HAP-1 (cell line): ENCODE results near the gene SV2B.
A peak's percentile ranks its signal among the peaks of the same experiment; 100 is the strongest.

ENCODE experiments used
- DNase-seq, 2 experiments: peaks; one replicate each; pipeline ENCODE4 v3.0.0-alpha.2; 2016 to 2020; ENCODE audit warnings: low spot score in 2 of 2
- H3K27me3 ChIP-seq: fragments of 250-450 bp; sonication (Bioruptor Pico); 2 replicates; pipeline ENCODE4 v1.5.1; 2020; ENCODE audit warnings: low read depth, mild to moderate bottlenecking, moderate library complexity
- H3K36me3 ChIP-seq: fragments of 250-450 bp; sonication (Bioruptor Pico); replicated peaks from 2 replicates; pipeline ENCODE4 v1.5.1; 2020; ENCODE audit warnings: mild to moderate bottlenecking
- H3K4me1 ChIP-seq: fragments of 250-450 bp; sonication (Bioruptor Pico); 2 replicates; pipeline ENCODE4 v1.5.1; 2020; ENCODE audit warnings: mild to moderate bottlenecking
- H3K4me3 ChIP-seq: fragments of 250-450 bp; sonication (Bioruptor Pico); 2 replicates; pipeline ENCODE4 v1.5.1; 2020; ENCODE audit warnings: mild to moderate bottlenecking, moderate library complexity
- H3K9me3 ChIP-seq: fragments of 250-450 bp; sonication (Bioruptor Pico); 2 replicates; pipeline ENCODE4 v1.5.1; 2020; ENCODE audit warnings: mild to moderate bottlenecking, moderate library complexity
- in situ Hi-C: fragments of 300-500 bp; cut with MboI; formaldehyde crosslinking; loops from 3 replicates; pipeline ENCODE4 v1.14.3; 2020; ENCODE audit warnings: low sequenced_read_pairs, inconsistent platforms, mixed read lengths

The SV2B gene

DNA sequence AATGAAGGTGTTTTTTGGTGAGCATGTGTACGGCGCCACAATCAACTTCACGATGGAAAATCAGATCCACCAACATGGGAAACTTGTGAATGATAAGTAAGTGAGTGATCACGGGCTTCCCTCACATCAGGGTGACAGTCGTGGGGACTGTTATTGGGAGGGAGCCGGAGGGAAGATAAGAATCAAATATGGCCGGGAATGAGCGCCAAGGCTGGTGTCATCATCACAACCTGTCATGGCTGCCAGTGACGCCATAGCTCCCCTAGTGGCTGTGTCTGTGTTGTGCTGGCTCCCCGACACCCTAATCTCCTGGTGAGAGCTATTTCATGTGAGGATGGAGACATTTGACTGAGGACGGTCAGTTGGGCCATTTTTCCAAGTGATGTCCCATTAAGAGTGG lies 168.5 kb downstream of the SV2B start:
- Histone ChIP-seq H3K9me3 (no peaks in the 10 kb centered on the region), H3K27me3 (peaks cover 14% of the 10 kb centered on the region), H3K36me3 (no peaks in the 10 kb centered on the region), H3K4me1 (no peaks in the 10 kb centered on the region), H3K4me3 (no peak overlapping the region)
- DNase-seq, result peak in 1 of 2 experiments; percentile 40
- in situ Hi-C loops, result no loop called here

DNA sequence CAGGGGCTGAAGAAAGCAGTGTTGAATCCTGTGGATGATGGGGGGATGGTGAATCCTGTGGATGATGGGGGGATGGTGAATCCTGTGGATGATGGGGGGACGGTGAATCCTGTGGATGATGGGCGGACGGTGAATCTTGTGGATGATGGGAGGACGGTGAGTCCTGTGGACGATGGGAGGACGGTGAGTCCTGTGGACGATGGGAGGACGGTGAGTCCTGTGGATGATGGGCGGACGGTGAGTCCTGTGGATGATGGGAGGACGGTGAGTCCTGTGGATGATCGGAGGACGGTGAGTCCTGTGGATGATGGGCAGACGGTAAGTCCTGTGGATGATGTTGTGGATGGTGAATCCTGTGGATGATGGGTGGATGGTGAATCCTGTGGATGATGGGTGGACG lies 170.7 kb downstream of the SV2B start:
- H3K9me3 ChIP-seq, result no peaks in the 10 kb centered on the region
- no peaks in the 10 kb centered on the region; the same call in 1 of the 2 replicates for H3K27me3 ChIP-seq
- in situ Hi-C loops, result no loop called here
- DNase-seq, result no peak
- H3K36me3 ChIP-seq, result no peaks in the 10 kb centered on the region
- H3K4me3 ChIP-seq, result no peak overlapping the region
- no peaks in the 10 kb centered on the region for H3K4me1 ChIP-seq

DNA sequence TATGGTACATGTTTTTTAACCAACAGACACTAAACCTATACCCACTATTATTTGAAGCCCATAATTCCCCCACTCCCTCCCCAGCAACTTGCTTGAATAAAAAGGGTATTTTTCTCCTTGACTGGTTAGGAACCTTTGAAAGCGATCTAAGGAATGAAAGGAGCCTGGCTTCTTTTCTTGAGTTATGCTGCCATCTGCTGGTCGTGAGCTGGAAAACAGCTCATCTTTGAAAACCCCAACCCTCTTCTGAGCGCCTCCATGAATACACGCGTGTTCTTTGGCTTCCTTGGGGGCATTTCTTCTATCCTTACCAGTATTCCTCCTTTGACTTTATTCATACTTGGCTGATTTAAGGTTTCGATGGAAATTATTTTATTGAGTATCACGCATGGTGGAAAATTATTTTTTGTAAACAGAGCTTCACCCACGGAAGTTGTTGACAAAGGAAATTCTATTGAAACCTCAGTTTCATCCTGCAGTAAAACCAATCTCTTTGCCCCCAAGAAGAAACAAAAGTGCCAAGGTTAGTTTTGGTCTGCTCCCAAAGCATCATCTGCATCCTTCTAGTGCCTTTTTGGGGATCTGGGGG lies 171.6 kb downstream of the SV2B start:
- in situ Hi-C loops, result no loop called here
- Histone ChIP-seq H3K36me3 (no peaks in the 10 kb centered on the region), H3K4me1 (no peaks in the 10 kb centered on the region), H3K27me3 (no peaks in the 10 kb centered on the region; the same call in 1 of the 2 replicates), H3K9me3 (no peaks in the 10 kb centered on the region), H3K4me3 (no peak overlapping the region)
- peak; percentile 58 to 68 for DNase-seq

GRCh38 chr15:91275844-91276243 lies 175.8 kb downstream of the SV2B start:
- no peaks in the 10 kb centered on the region for H3K9me3 ChIP-seq
- H3K4me3 ChIP-seq, result no peak overlapping the region
- DNase-seq, result no peak
- no peaks in the 10 kb centered on the region for H3K4me1 ChIP-seq
- no peaks in the 10 kb centered on the region for H3K27me3 ChIP-seq
- H3K36me3 ChIP-seq, result no peaks in the 10 kb centered on the region
- in situ Hi-C loops, result no loop called here

DNA sequence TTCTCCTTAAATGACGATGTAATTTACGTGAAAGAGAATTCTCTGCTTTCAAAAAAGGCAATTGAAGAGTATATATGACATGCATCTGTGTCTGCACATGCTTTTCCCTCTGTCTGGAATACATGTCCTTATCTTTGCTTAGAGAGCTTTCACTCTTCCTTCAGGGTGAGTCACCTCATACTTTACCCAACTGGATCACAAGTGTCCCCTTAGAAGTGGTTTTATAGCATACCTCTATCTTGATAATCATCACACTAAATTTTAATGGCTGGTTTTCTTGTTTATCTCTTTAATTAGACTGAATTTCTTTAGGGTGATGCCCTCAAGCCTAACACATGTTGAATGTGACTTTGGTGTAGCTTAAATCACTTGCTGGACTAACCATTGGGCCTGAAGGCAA lies 178.9 kb downstream of the SV2B start:
- in situ Hi-C loops, result no loop called here

GRCh38 chr15:91279486-91279885 lies 179.4 kb downstream of the SV2B start:
- in situ Hi-C loops, result no loop called here
- Histone ChIP-seq H3K9me3 (no peaks in the 10 kb centered on the region), H3K36me3 (no peaks in the 10 kb centered on the region), H3K4me1 (no peaks in the 10 kb centered on the region), H3K27me3 (no peaks in the 10 kb centered on the region; the same call in 1 of the 2 replicates), H3K4me3 (no peak overlapping the region)
- DNase-seq, result no peak

More for the DNA sequence above, 178.9 kb downstream of the SV2B start:
- H3K27me3 ChIP-seq, result no peaks in the 10 kb centered on the region; the same call in 1 of the 2 replicates
- no peak for DNase-seq
- H3K9me3 ChIP-seq, result no peaks in the 10 kb centered on the region
- no peaks in the 10 kb centered on the region for H3K4me1 ChIP-seq
- no peaks in the 10 kb centered on the region for H3K36me3 ChIP-seq
- H3K4me3 ChIP-seq, result no peak overlapping the region

GRCh38 chr15:91281947-91282346 lies 181.9 kb downstream of the SV2B start:
- H3K4me1 ChIP-seq, result no peaks in the 10 kb centered on the region
- DNase-seq, result no peak
- no peak overlapping the region for H3K4me3 ChIP-seq
- no peaks in the 10 kb centered on the region for H3K36me3 ChIP-seq
- in situ Hi-C loops, result no loop called here
- no peaks in the 10 kb centered on the region; the same call in none of the 2 replicates for H3K27me3 ChIP-seq
- no peaks in the 10 kb centered on the region for H3K9me3 ChIP-seq

GRCh38 chr15:91282486-91282885 lies 182.4 kb downstream of the SV2B start:
- H3K4me3 ChIP-seq, result no peak overlapping the region
- in situ Hi-C loops, result no loop called here
- H3K36me3 ChIP-seq, result no peaks in the 10 kb centered on the region
- no peaks in the 10 kb centered on the region; the same call in none of the 2 replicates for H3K27me3 ChIP-seq
- no peaks in the 10 kb centered on the region for H3K9me3 ChIP-seq
- H3K4me1 ChIP-seq, result no peaks in the 10 kb centered on the region
- no peak for DNase-seq

GRCh38 chr15:91283155-91283554 lies 183.1 kb downstream of the SV2B start:
- H3K27me3 ChIP-seq, result no peaks in the 10 kb centered on the region; the same call in none of the 2 replicates
- in situ Hi-C loops, result no loop called here
- no peak overlapping the region for H3K4me3 ChIP-seq
- no peaks in the 10 kb centered on the region for H3K9me3 ChIP-seq
- no peaks in the 10 kb centered on the region for H3K4me1 ChIP-seq
- no peaks in the 10 kb centered on the region for H3K36me3 ChIP-seq
- DNase-seq, result no peak

GRCh38 chr15:91284758-91285466 lies 184.9 kb downstream of the SV2B start:
- no peak for DNase-seq
- no peaks in the 10 kb centered on the region for H3K36me3 ChIP-seq
- no peaks in the 10 kb centered on the region for H3K9me3 ChIP-seq
- in situ Hi-C loops, result no loop called here
- no peaks in the 10 kb centered on the region for H3K4me1 ChIP-seq
- no peak overlapping the region for H3K4me3 ChIP-seq
- H3K27me3 ChIP-seq, result no peaks in the 10 kb centered on the region; the same call in none of the 2 replicates

DNA sequence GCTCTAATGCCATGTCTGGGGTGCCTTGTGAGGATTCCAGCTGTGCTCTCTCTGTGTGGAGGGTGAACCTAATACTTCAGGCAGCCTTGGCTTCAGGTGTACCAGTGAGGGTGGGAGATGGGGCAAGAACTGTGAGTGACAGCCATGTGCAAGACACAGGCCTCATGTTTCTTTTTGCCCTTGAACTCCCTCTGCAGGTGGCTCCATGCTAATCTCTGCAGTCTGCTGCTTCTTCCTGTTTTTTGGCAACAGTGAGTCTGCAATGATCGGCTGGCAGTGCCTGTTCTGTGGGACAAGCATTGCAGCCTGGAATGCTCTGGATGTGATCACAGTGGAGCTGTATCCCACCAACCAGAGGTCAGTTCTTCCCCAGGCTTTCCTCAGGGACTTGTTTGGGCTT lies 189.3 kb downstream of the SV2B start:
- H3K9me3 ChIP-seq, result no peaks in the 10 kb centered on the region
- in situ Hi-C loops, result no loop called here
- H3K4me1 ChIP-seq, result no peaks in the 10 kb centered on the region; the same call in 1 of the 2 replicates
- peaks cover 18% of the 10 kb centered on the region for H3K27me3 ChIP-seq
- no peaks in the 10 kb centered on the region for H3K36me3 ChIP-seq
- DNase-seq, result no peak
- no peak overlapping the region for H3K4me3 ChIP-seq

DNA sequence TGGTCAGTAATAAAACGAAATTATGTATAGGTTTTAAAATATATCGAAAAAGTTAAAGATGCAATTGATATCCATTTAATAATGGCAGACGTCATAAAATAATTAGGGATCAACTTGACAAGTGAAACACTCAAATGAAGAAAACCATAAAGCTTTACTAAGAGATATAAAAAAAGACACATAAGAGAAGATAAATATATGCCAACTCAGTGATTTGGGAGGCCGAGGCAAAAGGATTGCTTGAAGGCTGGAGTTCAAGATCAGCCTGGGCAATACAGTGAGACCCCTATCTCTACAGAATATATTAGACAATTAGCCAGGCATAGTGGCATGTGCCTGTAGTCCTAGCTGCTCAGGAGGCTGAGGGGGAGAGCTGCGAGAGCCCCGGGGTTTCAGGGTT lies 190.5 kb downstream of the SV2B start:
- Histone ChIP-seq H3K4me3 (no peak overlapping the region), H3K36me3 (no peaks in the 10 kb centered on the region), H3K9me3 (no peaks in the 10 kb centered on the region), H3K4me1 (peaks cover 2% of the 10 kb centered on the region), H3K27me3 (peaks cover 26% of the 10 kb centered on the region)
- no peak for DNase-seq
- in situ Hi-C loops, result no loop called here

DNA sequence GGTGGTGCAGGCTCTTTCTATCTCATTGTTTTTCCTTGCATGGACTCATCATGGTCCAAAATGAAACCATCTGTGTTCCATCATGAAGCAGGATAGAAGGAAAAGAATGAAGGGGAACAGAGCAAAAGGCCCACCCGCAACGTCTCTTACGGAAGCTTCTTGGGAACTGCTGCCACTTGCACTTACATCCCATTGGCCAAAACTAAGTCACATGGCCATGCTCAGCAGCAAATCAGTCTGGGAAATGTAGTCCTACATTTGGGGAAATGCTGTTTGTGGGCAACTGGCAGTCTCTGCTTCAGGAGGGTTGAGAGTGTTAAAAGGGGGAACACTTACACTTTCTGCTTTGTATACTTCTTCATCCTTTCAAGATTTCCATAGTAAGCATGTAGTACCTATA lies 191.6 kb downstream of the SV2B start:
- H3K27me3 ChIP-seq, result peaks cover 29% of the 10 kb centered on the region

GRCh38 chr15:91294344-91294743 lies 194.3 kb downstream of the SV2B start:
- peak in 1 of 2 experiments; percentile 34 for DNase-seq
- no peaks in the 10 kb centered on the region for H3K9me3 ChIP-seq

More for the DNA sequence above, 191.6 kb downstream of the SV2B start:
- in situ Hi-C loops, result no loop called here
- DNase-seq, result no peak
- no peaks in the 10 kb centered on the region for H3K36me3 ChIP-seq
- H3K4me1 ChIP-seq, result peaks cover 2% of the 10 kb centered on the region
- H3K4me3 ChIP-seq, result no peak overlapping the region
- no peaks in the 10 kb centered on the region for H3K9me3 ChIP-seq

More at GRCh38 chr15:91294344-91294743, 194.3 kb downstream of the SV2B start:
- H3K36me3 ChIP-seq, result no peaks in the 10 kb centered on the region
- in situ Hi-C loops, result no loop called here
- H3K4me1 ChIP-seq, result peaks cover 2% of the 10 kb centered on the region
- H3K27me3 ChIP-seq, result peaks cover 36% of the 10 kb centered on the region
- H3K4me3 ChIP-seq, result no peak overlapping the region
